Ectodermal cell (in vitro differentiated cells): Measurements from ENCODE around the gene STMN1. TPM values are rescaled to one million over a fixed set of nuclear protein-coding genes. Genes with fewer than 3 reads are reported as not detected.
"Not testable (repeated sequence)": the region's sequence is repeated elsewhere in the genome, so short reads cannot be mapped to it uniquely, and the experiment has no call there.

Experiments
- H3K27ac ChIP-seq: 2 replicates; pipeline ENCODE4 v1.7.0; 2013; ENCODE audit warnings: mild to moderate bottlenecking, low read depth, low read length; ENCODE audit not compliant: insufficient read depth, poor library complexity, severe bottlenecking
- H3K27me3 ChIP-seq: 2 replicates; pipeline ENCODE4 v1.7.0; 2013; ENCODE audit warnings: mild to moderate bottlenecking, low read length; ENCODE audit not compliant: insufficient read depth, control insufficient read depth, poor library complexity, severe bottlenecking
- H3K36me3 ChIP-seq: one replicate; pipeline ENCODE4 v1.7.0; 2013; ENCODE audit warnings: low read length; ENCODE audit not compliant: control insufficient read depth, insufficient read depth
- H3K4me1 ChIP-seq: one replicate; pipeline ENCODE4 v1.7.0; 2013; ENCODE audit warnings: low read length; ENCODE audit not compliant: control insufficient read depth, insufficient read depth
- H3K4me3 ChIP-seq: 2 replicates; pipeline ENCODE4 v1.7.0; 2013; ENCODE audit warnings: low read depth, low read length, control low read depth; ENCODE audit not compliant: insufficient read depth
- H3K9me3 ChIP-seq: 2 replicates; pipeline ENCODE4 v1.7.0; 2013; ENCODE audit warnings: mild to moderate bottlenecking, low read length, moderate library complexity; ENCODE audit not compliant: control insufficient read depth
- WGBS, 2 experiments: methylation state at CpG; one replicate each; pipeline ENCODE4 v1.1.7; 2013; ENCODE audit warnings: missing lambda C conversion rate in 2 of 2; 5-methylcytosine and 5-hydroxymethylcytosine counted together
- polyA plus RNA-seq, 4 experiments: library from polyadenylated mRNA; stranded (reverse); fragments of 50-300 nt; gene quantifications; one replicate each; pipeline ENCODE4 v1.2.3, GENCODE V29; 2013

STMN1 gene
- 892 TPM for polyA plus RNA-seq (2013, experiment 1 of 4)
- 876 TPM for polyA plus RNA-seq (2013, experiment 2 of 4)
- 881 TPM for polyA plus RNA-seq (2013, experiment 3 of 4)
- polyA plus RNA-seq (2013, experiment 4 of 4): 1,000 TPM

GRCh38 chr1:25905680-25906643, at the start of gene STMN1:
TSS of gene STMN1 (minus strand) at chr1:25906419. CDS start at chr1:25904676, 1,743 bp downstream.
- WGBS, 2 experiments: 0% methylated on average over 102 of the region's 102 CpGs

GRCh38 chr1:25955553-25955952, 49.3 kb upstream of the STMN1 start:
- Histone ChIP-seq H3K4me1 (no peaks in the 10 kb centered on the region), H3K27me3 (no peaks in the 10 kb centered on the region), H3K9me3 (no peaks in the 10 kb centered on the region), H3K27ac (no peak overlapping the region), H3K36me3 (peaks cover 17% of the 10 kb centered on the region), H3K4me3 (no peak overlapping the region)

More at GRCh38 chr1:25905680-25906643, at the start of gene STMN1:
- H3K9me3 ChIP-seq: no peaks in the 10 kb centered on the region
- H3K27me3 ChIP-seq: no peaks in the 10 kb centered on the region
- peaks cover 31% of the 10 kb centered on the region for H3K4me1 ChIP-seq
- peaks cover 29% of the 10 kb centered on the region for H3K36me3 ChIP-seq
- peak within 1 kb of the TSS; percentile 89 for H3K4me3 ChIP-seq
- peak within 1 kb of the TSS; percentile 97 for H3K27ac ChIP-seq

DNA sequence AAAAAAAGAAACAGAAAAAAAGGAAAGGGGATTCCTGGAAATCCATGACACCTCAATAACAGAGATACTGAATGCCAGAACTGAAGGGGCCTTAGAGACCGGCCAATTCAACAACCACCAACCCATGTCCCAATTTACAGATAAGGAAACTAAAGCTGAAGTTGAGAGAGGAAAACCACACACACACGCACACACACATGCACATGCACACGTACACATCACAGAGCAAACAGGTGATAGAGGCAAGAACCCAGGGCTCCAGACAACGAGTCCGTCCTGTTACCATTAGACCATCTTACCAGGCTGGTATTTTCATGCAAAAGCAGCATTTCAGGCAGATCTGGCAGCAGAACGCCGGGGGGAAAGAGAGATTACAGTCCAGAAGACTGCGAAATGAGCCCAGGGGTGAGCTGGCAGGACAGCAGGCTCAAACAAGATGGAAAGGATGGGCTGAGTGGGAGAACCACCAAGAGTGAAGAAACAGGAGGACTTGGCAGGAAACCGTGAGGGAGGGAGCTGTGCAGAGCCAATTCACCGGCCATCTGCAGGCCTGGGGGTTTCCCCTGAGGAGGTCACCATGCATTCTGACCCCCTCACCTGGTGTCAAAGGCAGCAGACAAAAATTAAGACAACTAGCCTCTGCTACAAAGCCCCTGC, 48.2 kb upstream of the STMN1 start:
- Histone ChIP-seq H3K4me1 (no peaks in the 10 kb centered on the region), H3K36me3 (peaks cover 9% of the 10 kb centered on the region), H3K9me3 (no peaks in the 10 kb centered on the region), H3K4me3 (no peak overlapping the region), H3K27me3 (no peaks in the 10 kb centered on the region), H3K27ac (no peak overlapping the region)
- 80 to 83% methylated on average over 10 of the region's 10 CpGs for WGBS, 2 experiments

DNA sequence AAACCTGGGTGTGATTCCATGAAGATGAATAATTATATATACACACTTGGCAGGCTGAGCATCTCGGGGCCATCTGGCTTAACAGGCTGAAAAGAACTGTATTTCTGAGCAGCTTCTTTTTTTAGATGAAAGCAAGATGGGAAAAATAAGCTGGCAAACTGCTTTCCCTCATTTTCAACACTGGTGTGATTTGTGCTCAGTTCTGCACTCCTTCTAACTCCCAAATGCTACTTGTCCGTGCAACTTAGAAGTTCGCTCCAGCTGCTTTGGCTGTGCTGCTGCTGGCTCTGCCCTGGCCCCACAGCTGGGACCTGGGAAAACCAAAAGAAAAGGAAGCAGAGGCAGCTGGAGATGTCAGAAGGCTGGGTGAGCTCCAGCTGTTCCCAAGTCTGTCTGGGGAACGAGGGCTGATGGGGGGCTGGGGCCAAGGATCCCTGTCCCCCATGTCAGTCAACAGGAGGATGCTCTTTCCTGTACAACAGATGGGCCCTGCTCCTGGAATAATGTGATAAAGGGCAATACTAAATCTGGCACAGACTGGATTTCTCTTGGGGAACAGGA, 46.7 kb upstream of the STMN1 start:
- no peak overlapping the region for H3K27ac ChIP-seq
- no peak overlapping the region for H3K4me3 ChIP-seq
- H3K36me3 ChIP-seq: no peaks in the 10 kb centered on the region
- WGBS, 2 experiments: 68 to 76% methylated on average over 4 of the region's 4 CpGs
- H3K4me1 ChIP-seq: no peaks in the 10 kb centered on the region
- no peaks in the 10 kb centered on the region for H3K9me3 ChIP-seq
- H3K27me3 ChIP-seq: no peaks in the 10 kb centered on the region

GRCh38 chr1:25948641-25949040, 42.4 kb upstream of the STMN1 start:
- H3K36me3 ChIP-seq: no peaks in the 10 kb centered on the region
- WGBS, 2 experiments: 91 to 97% methylated on average over 4 of the region's 4 CpGs

GRCh38 chr1:25947027-25947426, 40.8 kb upstream of the STMN1 start:
- no peak overlapping the region for H3K27ac ChIP-seq
- no peaks in the 10 kb centered on the region for H3K27me3 ChIP-seq
- no peak overlapping the region for H3K4me3 ChIP-seq
- H3K4me1 ChIP-seq: no peaks in the 10 kb centered on the region
- no peaks in the 10 kb centered on the region for H3K36me3 ChIP-seq
- H3K9me3 ChIP-seq: no peaks in the 10 kb centered on the region
- 93 to 98% methylated on average over 2 of the region's 2 CpGs for WGBS, 2 experiments

More at GRCh38 chr1:25948641-25949040, 42.4 kb upstream of the STMN1 start:
- Histone ChIP-seq H3K27me3 (no peaks in the 10 kb centered on the region), H3K27ac (no peak overlapping the region), H3K9me3 (no peaks in the 10 kb centered on the region), H3K4me1 (no peaks in the 10 kb centered on the region), H3K4me3 (no peak overlapping the region)

DNA sequence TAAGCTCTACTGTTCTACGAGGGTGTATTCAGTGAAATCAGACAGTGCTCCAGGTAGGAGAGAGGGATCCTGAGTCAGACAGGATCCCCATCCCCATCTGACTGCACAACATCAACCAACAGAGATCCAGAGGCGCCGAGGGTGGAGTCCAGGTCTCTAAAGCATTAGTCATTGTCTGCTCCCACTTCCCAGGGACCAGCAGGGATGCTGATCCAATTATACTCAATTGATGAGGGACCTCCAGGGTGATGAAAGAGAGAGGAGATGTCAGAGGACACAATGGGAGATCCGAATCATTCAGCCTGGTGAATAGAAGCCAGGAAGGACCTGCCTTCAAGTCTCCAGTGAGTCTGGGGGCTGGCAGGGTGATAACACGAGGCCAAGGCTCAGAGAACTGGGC, 39.5 kb upstream of the STMN1 start:
- Histone ChIP-seq H3K4me1 (no peaks in the 10 kb centered on the region), H3K27ac (no peak overlapping the region), H3K27me3 (no peaks in the 10 kb centered on the region), H3K36me3 (no peaks in the 10 kb centered on the region), H3K9me3 (no peaks in the 10 kb centered on the region), H3K4me3 (no peak overlapping the region)
- 27 to 31% methylated on average over 5 of the region's 5 CpGs for WGBS, 2 experiments

DNA sequence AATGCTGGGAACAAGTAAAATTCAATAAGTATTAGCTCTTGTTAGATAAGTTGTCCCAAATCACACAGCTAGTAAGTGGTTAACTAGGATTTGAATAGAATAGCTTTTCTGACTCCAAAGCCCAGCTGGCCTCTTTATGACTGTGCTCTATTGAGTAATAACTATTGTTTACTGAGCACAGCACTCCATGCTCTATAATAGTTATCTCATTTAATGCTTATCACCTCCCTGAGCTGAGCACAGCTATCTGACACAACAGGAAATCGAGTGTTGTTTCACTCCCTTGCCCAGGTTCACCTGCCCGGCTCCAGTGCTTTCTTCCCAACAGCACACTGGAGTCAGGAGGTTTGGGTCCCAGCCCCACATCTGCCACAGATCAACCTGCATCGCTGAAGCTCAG, 38.8 kb upstream of the STMN1 start:
- no peak overlapping the region for H3K27ac ChIP-seq

DNA sequence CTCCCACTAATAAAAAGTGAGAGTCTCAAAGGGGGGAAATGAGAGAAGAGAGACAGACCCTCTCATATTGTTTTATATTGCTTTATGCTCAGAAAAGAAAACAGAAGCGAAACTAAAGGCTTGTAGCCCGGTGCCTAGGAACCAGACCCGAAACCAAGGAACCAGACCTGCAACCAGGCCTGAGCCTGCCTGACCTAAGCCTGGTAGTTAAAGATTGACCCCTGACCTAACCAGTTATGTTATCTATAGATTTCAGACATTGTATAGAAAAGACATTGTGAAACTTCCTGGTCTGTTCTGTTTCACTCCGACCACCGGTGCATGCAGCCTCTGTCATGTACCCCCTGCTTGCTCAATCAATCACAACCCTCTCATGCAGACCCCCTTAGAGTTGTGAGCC, 37.3 kb upstream of the STMN1 start:
- H3K4me3 ChIP-seq, H3K4me1 ChIP-seq, H3K27me3 ChIP-seq, H3K36me3 ChIP-seq, H3K9me3 ChIP-seq, H3K27ac ChIP-seq: not testable (repeated sequence)
- 88 to 91% methylated on average over 5 of the region's 5 CpGs for WGBS, 2 experiments

More for the DNA sequence above, 38.8 kb upstream of the STMN1 start:
- H3K4me1 ChIP-seq: no peaks in the 10 kb centered on the region
- no peaks in the 10 kb centered on the region for H3K36me3 ChIP-seq
- H3K4me3 ChIP-seq: no peak overlapping the region
- no peaks in the 10 kb centered on the region for H3K9me3 ChIP-seq
- 92% methylated on average over 3 of the region's 3 CpGs for WGBS, 2 experiments
- no peaks in the 10 kb centered on the region for H3K27me3 ChIP-seq

DNA sequence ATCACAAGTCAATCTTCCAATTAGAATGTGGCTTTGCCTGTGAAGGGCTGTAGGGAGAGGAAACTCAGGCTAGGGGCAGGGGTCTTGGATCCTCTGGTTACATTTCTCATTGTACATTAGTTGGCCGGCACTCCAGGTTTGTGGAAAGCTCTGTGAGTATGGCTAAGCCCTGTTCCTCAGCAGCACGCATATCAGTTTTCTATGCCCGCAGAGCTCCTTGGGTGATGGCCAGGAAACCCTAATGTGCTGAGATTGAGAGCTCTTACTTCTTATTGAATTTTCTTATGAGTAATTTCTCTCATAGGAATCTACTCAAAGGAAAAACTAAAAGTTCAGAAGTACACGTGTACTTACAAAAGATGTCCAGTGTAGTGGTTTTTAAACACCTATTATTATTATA, 30.7 kb upstream of the STMN1 start:
- H3K27me3 ChIP-seq: no peaks in the 10 kb centered on the region
- no peak overlapping the region for H3K27ac ChIP-seq
- no peaks in the 10 kb centered on the region for H3K4me1 ChIP-seq
- H3K9me3 ChIP-seq: no peaks in the 10 kb centered on the region
- H3K4me3 ChIP-seq: no peak overlapping the region
- no peaks in the 10 kb centered on the region for H3K36me3 ChIP-seq
- 94 to 96% methylated on average over 3 of the region's 4 CpGs for WGBS, 2 experiments
